ENCODE measurements around the gene RAB8A. TPM values are rescaled to one million over a fixed set of nuclear protein-coding genes. Genes with fewer than 3 reads are reported as not detected.
"Not testable (repeated sequence)": the region's sequence is repeated elsewhere in the genome, so short reads cannot be mapped to it uniquely, and the experiment has no call there.

RAB8A gene
- total RNA-seq, 1 experiment from 2014 or later, result 74.0 TPM

GRCh38 chr19:16170134-16170533 lies 58.4 kb downstream of the RAB8A start (continued):
- no peak for TF ChIP-seq SMAD4 (CRISPR knock-in tag; IDR thresholded peaks at IDR 0.05)

- H3K9me3 Mint-ChIP-seq, result peaks cover 11% of the 10 kb centered on the region; the same call in 1 of the 2 replicates
- no peak overlapping the region for H3K27ac Mint-ChIP-seq
- no peak for TF ChIP-seq E2F4 (CRISPR knock-in tag; IDR thresholded peaks at IDR 0.05; ENCODE audit: borderline replicate concordance, low read depth)
- TF ChIP-seq, protein P1, sequence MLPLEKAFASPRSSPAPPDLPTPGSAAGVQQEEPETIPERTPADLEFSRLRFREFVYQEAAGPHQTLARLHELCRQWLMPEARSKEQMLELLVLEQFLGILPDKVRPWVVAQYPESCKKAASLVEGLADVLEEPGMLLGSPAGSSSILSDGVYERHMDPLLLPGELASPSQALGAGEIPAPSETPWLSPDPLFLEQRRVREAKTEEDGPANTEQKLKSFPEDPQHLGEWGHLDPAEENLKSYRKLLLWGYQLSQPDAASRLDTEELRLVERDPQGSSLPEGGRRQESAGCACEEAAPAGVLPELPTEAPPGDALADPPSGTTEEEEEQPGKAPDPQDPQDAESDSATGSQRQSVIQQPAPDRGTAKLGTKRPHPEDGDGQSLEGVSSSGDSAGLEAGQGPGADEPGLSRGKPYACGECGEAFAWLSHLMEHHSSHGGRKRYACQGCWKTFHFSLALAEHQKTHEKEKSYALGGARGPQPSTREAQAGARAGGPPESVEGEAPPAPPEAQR (CRISPR knock-in tag; IDR thresholded peaks at IDR 0.05), result no peak
- TF ChIP-seq, protein P2, sequence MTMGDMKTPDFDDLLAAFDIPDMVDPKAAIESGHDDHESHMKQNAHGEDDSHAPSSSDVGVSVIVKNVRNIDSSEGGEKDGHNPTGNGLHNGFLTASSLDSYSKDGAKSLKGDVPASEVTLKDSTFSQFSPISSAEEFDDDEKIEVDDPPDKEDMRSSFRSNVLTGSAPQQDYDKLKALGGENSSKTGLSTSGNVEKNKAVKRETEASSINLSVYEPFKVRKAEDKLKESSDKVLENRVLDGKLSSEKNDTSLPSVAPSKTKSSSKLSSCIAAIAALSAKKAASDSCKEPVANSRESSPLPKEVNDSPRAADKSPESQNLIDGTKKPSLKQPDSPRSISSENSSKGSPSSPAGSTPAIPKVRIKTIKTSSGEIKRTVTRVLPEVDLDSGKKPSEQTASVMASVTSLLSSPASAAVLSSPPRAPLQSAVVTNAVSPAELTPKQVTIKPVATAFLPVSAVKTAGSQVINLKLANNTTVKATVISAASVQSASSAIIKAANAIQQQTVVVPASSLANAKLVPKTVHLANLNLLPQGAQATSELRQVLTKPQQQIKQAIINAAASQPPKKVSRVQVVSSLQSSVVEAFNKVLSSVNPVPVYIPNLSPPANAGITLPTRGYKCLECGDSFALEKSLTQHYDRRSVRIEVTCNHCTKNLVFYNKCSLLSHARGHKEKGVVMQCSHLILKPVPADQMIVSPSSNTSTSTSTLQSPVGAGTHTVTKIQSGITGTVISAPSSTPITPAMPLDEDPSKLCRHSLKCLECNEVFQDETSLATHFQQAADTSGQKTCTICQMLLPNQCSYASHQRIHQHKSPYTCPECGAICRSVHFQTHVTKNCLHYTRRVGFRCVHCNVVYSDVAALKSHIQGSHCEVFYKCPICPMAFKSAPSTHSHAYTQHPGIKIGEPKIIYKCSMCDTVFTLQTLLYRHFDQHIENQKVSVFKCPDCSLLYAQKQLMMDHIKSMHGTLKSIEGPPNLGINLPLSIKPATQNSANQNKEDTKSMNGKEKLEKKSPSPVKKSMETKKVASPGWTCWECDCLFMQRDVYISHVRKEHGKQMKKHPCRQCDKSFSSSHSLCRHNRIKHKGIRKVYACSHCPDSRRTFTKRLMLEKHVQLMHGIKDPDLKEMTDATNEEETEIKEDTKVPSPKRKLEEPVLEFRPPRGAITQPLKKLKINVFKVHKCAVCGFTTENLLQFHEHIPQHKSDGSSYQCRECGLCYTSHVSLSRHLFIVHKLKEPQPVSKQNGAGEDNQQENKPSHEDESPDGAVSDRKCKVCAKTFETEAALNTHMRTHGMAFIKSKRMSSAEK (CRISPR knock-in tag; IDR thresholded peaks at IDR 0.05; ENCODE audit: borderline replicate concordance), result no peak
- TF ChIP-seq ZNF263 (CRISPR knock-in tag; IDR thresholded peaks at IDR 0.05; ENCODE audit: low read depth), result no peak
- TF ChIP-seq ZNF512 (CRISPR knock-in tag; IDR thresholded peaks at IDR 0.05; ENCODE audit: borderline replicate concordance), result no peak
- TF ChIP-seq TEAD4 (CRISPR knock-in tag; IDR thresholded peaks at IDR 0.05), result no peak
- no peak for TF ChIP-seq PREB (CRISPR knock-in tag; IDR thresholded peaks at IDR 0.05; ENCODE audit: borderline replicate concordance)
- TF ChIP-seq, protein P3, sequence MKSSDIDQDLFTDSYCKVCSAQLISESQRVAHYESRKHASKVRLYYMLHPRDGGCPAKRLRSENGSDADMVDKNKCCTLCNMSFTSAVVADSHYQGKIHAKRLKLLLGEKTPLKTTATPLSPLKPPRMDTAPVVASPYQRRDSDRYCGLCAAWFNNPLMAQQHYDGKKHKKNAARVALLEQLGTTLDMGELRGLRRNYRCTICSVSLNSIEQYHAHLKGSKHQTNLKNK (CRISPR knock-in tag; IDR thresholded peaks at IDR 0.05), result no peak
- TF ChIP-seq ZNF317 (CRISPR knock-in tag; IDR thresholded peaks at IDR 0.05; ENCODE audit: borderline replicate concordance, low read depth), result no peak
- no peak for TF ChIP-seq JAZF1 (CRISPR knock-in tag; IDR thresholded peaks at IDR 0.05)
- no peak for TF ChIP-seq ATF3 (CRISPR knock-in tag; conservative IDR thresholded peaks at IDR 0.05)
- no peak for TF ChIP-seq ZNF232 (CRISPR knock-in tag; IDR thresholded peaks at IDR 0.05)
- TF ChIP-seq MAX (CRISPR knock-in tag; IDR thresholded peaks at IDR 0.05), result no peak
- no peak for TF ChIP-seq SOX15 (CRISPR knock-in tag; IDR thresholded peaks at IDR 0.05)
- TF ChIP-seq EMX1 (CRISPR knock-in tag; IDR thresholded peaks at IDR 0.05), result no peak
- TF ChIP-seq ERG (CRISPR knock-in tag; IDR thresholded peaks at IDR 0.05), result no peak
- TF ChIP-seq, protein P4, sequence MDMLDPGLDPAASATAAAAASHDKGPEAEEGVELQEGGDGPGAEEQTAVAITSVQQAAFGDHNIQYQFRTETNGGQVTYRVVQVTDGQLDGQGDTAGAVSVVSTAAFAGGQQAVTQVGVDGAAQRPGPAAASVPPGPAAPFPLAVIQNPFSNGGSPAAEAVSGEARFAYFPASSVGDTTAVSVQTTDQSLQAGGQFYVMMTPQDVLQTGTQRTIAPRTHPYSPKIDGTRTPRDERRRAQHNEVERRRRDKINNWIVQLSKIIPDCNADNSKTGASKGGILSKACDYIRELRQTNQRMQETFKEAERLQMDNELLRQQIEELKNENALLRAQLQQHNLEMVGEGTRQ (CRISPR knock-in tag; IDR thresholded peaks at IDR 0.05), result no peak
- H3K36me3 Mint-ChIP-seq, result no peaks in the 10 kb centered on the region
- ChIA-PET CTCF (interaction anchor here (0.6 to 1.2 kb wide), 3 partner anchors 9 to 1439 kb away, joined by 3 to 5 read pairs (median 3); partner anchors contain the start of gene FAM32A), POLR2A (no interaction called here)
- DNase-seq (ENCODE audit: low spot score), result no peak
- ATAC-seq, result no peak
- H3K27me3 Mint-ChIP-seq (ENCODE audit: low read depth), result peaks cover 7% of the 10 kb centered on the region
- H3K4me3 Mint-ChIP-seq, result no peak overlapping the region
- H3K4me1 Mint-ChIP-seq, result no peaks in the 10 kb centered on the region
These were observed 64.3 kb downstream of the RAB8A start for GRCh38 chr19:16175954-16176353.

GRCh38 chr19:16178866-16179265 lies 67.2 kb downstream of the RAB8A start:
- H3K27ac Mint-ChIP-seq; ATAC-seq; H3K36me3 Mint-ChIP-seq; H3K4me1 Mint-ChIP-seq; H3K27me3 Mint-ChIP-seq (ENCODE audit: low read depth); POLR2A ChIA-PET; H3K4me3 Mint-ChIP-seq; CTCF ChIA-PET; DNase-seq (ENCODE audit: low spot score): not testable (repeated sequence)
- peaks cover 11% of the 10 kb centered on the region; the same call in 1 of the 2 replicates for H3K9me3 Mint-ChIP-seq

Data from WTC11 (cell line).